ENCODE measurements around the gene NHP2.

NHP2 gene

DNA sequence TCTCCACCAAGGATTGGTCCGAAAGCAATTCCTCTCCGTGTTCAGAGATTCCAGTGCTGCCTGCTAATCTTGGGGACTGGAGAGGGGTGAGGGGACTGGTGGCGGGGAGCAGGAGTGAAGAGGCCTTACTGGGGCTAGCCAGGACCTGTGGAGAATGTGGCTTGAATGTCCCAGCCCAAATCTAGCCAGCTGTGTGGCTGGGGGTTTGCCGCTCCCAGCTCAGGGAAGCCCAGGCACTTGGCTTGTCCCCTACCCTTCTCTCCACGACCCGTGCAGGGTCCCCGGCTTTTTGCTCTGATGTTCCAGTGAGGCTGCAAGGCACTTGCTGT lies 37.9 kb downstream of the NHP2 start:
- H3K4me3 ChIP-seq (ENCODE audit: control insufficient read depth, low read depth, low read length), result no peak overlapping the region
- TF ChIP-seq CTCF (IDR thresholded peaks at IDR 0.05; ENCODE audit: control insufficient read depth, insufficient read depth, low read depth, low read length, missing control alignments), result no peak
- no peak for DNase-seq (ENCODE audit: low read depth)

GRCh38 chr5:178115136-178115813 lies 38.4 kb downstream of the NHP2 start:
- TF ChIP-seq CTCF (IDR thresholded peaks at IDR 0.05; ENCODE audit: control insufficient read depth, insufficient read depth, low read depth, low read length, missing control alignments), result no peak
- no peak overlapping the region for H3K4me3 ChIP-seq (ENCODE audit: control insufficient read depth, low read depth, low read length)
- DNase-seq (ENCODE audit: low read depth), result no peak

DNA sequence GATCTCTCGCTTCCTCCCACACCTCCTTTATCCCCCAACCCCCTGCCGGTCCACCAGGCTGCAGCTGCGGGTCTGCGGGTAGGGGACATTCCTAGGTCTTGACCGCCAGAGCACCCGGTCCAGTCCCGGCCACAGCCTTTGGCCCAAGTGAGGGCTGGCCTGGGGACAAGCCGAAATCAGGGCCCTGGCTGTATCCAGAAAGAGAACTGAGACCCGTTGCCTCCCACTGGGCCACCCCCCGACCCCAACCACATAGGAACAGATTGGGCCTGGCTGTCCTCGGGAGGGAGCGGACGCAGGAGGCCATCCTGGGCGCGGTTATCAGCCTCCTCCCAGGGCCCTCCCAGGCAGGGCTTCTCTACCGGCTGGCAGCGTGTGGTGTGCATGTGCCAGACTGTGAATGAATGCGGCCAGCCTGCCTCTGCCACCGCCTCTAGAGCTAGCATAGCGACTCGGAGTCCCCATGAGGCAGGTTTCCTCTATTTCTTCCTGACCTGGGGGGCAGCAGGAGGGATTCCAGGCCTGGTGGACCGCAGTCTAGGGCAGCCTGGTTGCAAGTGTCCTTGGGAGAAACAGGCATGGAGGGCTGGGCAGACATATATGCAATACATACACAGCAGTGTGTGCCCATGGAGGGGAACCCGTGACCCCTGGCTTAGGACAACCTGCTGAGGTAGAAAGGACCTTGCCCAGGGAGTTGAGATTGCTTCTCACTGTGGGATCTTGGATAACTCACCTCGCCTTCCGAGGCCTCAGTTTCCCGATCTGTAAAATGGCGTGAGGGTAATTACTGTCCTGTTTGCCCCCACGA lies 39.2 kb downstream of the NHP2 start:
- DNase-seq (ENCODE audit: low read depth), result no peak
- H3K4me3 ChIP-seq (ENCODE audit: control insufficient read depth, low read depth, low read length), result no peak overlapping the region
- TF ChIP-seq CTCF (IDR thresholded peaks at IDR 0.05; ENCODE audit: control insufficient read depth, insufficient read depth, low read depth, low read length, missing control alignments), result no peak

- DNase-seq (ENCODE audit: low read depth), result no peak
- TF ChIP-seq CTCF (IDR thresholded peaks at IDR 0.05; ENCODE audit: control insufficient read depth, insufficient read depth, low read depth, low read length, missing control alignments), result no peak
- peak overlapping the region; percentile 24 for H3K4me3 ChIP-seq (ENCODE audit: control insufficient read depth, low read depth, low read length)
Observed at GRCh38 chr5:178113841-178114324, 39.8 kb downstream of the NHP2 start.

GRCh38 chr5:178113141-178113787 lies 40.4 kb downstream of the NHP2 start, which contains the start of gene N4BP3:
TSS of gene N4BP3 (plus strand) at chr5:178113532. CDS start at chr5:178119584, 6,052 bp downstream.
- DNase-seq (ENCODE audit: low read depth), result no peak
- no peak for TF ChIP-seq CTCF (IDR thresholded peaks at IDR 0.05; ENCODE audit: control insufficient read depth, insufficient read depth, low read depth, low read length, missing control alignments)
- peak within 1 kb of the TSS; percentile 24 for H3K4me3 ChIP-seq (ENCODE audit: control insufficient read depth, low read depth, low read length)

DNA sequence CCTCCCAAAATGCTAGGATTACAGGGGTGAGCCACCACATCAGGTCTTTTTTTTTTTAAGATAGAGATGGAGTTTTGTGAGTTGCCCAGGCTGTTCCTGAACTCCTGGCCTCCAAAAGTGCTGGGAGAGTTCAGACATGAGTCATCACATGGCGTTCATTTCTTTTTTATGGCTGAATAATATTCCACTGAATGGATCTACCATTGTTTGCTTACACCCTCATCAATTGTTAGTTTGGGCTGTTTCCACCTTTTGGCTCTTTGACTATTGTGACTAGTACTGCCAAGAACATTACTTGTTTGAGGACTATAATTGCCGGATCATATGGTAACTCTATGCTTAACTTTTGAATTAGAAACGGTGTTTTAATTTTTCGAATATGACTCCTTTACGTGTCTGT lies 41.1 kb downstream of the NHP2 start:
- TF ChIP-seq CTCF (IDR thresholded peaks at IDR 0.05; ENCODE audit: control insufficient read depth, insufficient read depth, low read depth, low read length, missing control alignments), result no peak
- no peak for DNase-seq (ENCODE audit: low read depth)
- no peak overlapping the region for H3K4me3 ChIP-seq (ENCODE audit: control insufficient read depth, low read depth, low read length)
